ENCODE measurements around the gene CRADD. TPM values are rescaled to one million over a fixed set of nuclear protein-coding genes. Genes with fewer than 3 reads are reported as not detected.

CRADD gene
- total RNA-seq, 1 donor from 2014 or later: 41.2 TPM

GRCh38 chr12:93766796-93767523 lies 89.8 kb downstream of the CRADD start:
- peak; percentile 20 for DNase-seq (ENCODE audit: low spot score)
- peaks cover 7% of the 10 kb centered on the region for H3K4me1 ChIP-seq

GRCh38 chr12:93767524-93767863 lies 90.3 kb downstream of the CRADD start:
- Histone ChIP-seq H3K27ac (no peak overlapping the region), H3K4me3 (no peak overlapping the region), H3K36me3 (no peaks in the 10 kb centered on the region), H3K27me3 (no peaks in the 10 kb centered on the region), H2AFZ (replicated peaks) (no peak overlapping the region), H3F3A (ENCODE audit: low read depth) (no peaks in the 10 kb centered on the region), H3K9me3 (ENCODE audit: low read depth) (no peaks in the 10 kb centered on the region), H4K20me1 (ENCODE audit: low read depth) (no peaks in the 10 kb centered on the region), H3K9ac (no peak overlapping the region), H3K79me2 (ENCODE audit: low read depth) (no peaks in the 10 kb centered on the region), H3K4me1 (peaks cover 12% of the 10 kb centered on the region), H3K4me2 (no peak overlapping the region)
- H3K27me3 Mint-ChIP-seq (ENCODE audit: insufficient read depth, low read depth): no peaks in the 10 kb centered on the region
- H3K4me1 Mint-ChIP-seq: peaks cover 9% of the 10 kb centered on the region
- H3K9me3 Mint-ChIP-seq: no peaks in the 10 kb centered on the region
- no peak overlapping the region for H3K4me3 Mint-ChIP-seq
- no peak overlapping the region for H3K27ac Mint-ChIP-seq
- no peaks in the 10 kb centered on the region for H3K36me3 Mint-ChIP-seq
- TF ChIP-seq EZH2phosphoT487 (IDR thresholded peaks at IDR 0.05): no peak
- no peak for TF ChIP-seq EZH2 (IDR thresholded peaks at IDR 0.05)
- no peak for TF ChIP-seq CTCF (IDR thresholded peaks at IDR 0.05)
- DNase-seq (ENCODE audit: low spot score): no peak

More at GRCh38 chr12:93766796-93767523, 89.8 kb downstream of the CRADD start:
- Histone ChIP-seq H3K4me2 (no peak overlapping the region), H3F3A (ENCODE audit: low read depth) (no peaks in the 10 kb centered on the region), H3K27me3 (no peaks in the 10 kb centered on the region), H3K4me3 (no peak overlapping the region), H3K27ac (no peak overlapping the region), H3K9me3 (ENCODE audit: low read depth) (no peaks in the 10 kb centered on the region), H3K79me2 (ENCODE audit: low read depth) (no peaks in the 10 kb centered on the region), H2AFZ (replicated peaks) (no peak overlapping the region), H3K9ac (no peak overlapping the region), H3K36me3 (no peaks in the 10 kb centered on the region), H4K20me1 (ENCODE audit: low read depth) (no peaks in the 10 kb centered on the region)
- Mint-ChIP-seq H3K36me3 (no peaks in the 10 kb centered on the region), H3K4me3 (no peak overlapping the region), H3K4me1 (peaks cover 12% of the 10 kb centered on the region), H3K9me3 (no peaks in the 10 kb centered on the region), H3K27ac (no peak overlapping the region), H3K27me3 (ENCODE audit: insufficient read depth, low read depth) (no peaks in the 10 kb centered on the region)
- TF ChIP-seq EZH2phosphoT487 (IDR thresholded peaks at IDR 0.05) (no peak), EZH2 (IDR thresholded peaks at IDR 0.05) (no peak), CTCF (IDR thresholded peaks at IDR 0.05) (peak; percentile 41)

- peaks cover 12% of the 10 kb centered on the region for H3K4me1 ChIP-seq
- H3K4me1 Mint-ChIP-seq: peaks cover 6% of the 10 kb centered on the region
- H3K9me3 Mint-ChIP-seq: no peaks in the 10 kb centered on the region
- no peak overlapping the region for H3K27ac ChIP-seq
- H4K20me1 ChIP-seq (ENCODE audit: low read depth): no peaks in the 10 kb centered on the region
- no peak overlapping the region for H3K4me3 ChIP-seq
- no peaks in the 10 kb centered on the region for H3K27me3 ChIP-seq
- H3K4me3 Mint-ChIP-seq: no peak overlapping the region
- no peak overlapping the region for H3K27ac Mint-ChIP-seq
- no peak overlapping the region for H3K4me2 ChIP-seq
- no peaks in the 10 kb centered on the region for H3K9me3 ChIP-seq (ENCODE audit: low read depth)
- H3K36me3 ChIP-seq: no peaks in the 10 kb centered on the region
- no peak for DNase-seq (ENCODE audit: low spot score)
- no peaks in the 10 kb centered on the region for H3K79me2 ChIP-seq (ENCODE audit: low read depth)
- H2AFZ ChIP-seq (replicated peaks): no peak overlapping the region
- TF ChIP-seq EZH2phosphoT487 (IDR thresholded peaks at IDR 0.05) (no peak), CTCF (IDR thresholded peaks at IDR 0.05) (no peak), EZH2 (IDR thresholded peaks at IDR 0.05) (no peak)
- H3K36me3 Mint-ChIP-seq: no peaks in the 10 kb centered on the region
- no peaks in the 10 kb centered on the region for H3K27me3 Mint-ChIP-seq (ENCODE audit: insufficient read depth, low read depth)
- H3F3A ChIP-seq (ENCODE audit: low read depth): no peaks in the 10 kb centered on the region
- H3K9ac ChIP-seq: no peak overlapping the region
Observed at GRCh38 chr12:93772003-93772700, 95.0 kb downstream of the CRADD start.
